IMR-90 (cell line): ENCODE results near the gene ERP44. TPM values are rescaled to one million over a fixed set of nuclear protein-coding genes. Genes with fewer than 3 reads are reported as not detected.

Experiments
- ATAC-seq: fragments of 200-7000 bp; cut with Tn5 transposase; 2 replicates; pipeline ENCODE4 v1.9.1; 2020; ENCODE audit warnings: low read depth, mild to moderate bottlenecking, moderate library complexity
- BruUV-seq: library from RNA; stranded (reverse); fragments of 400-500 nt; replicated peaks from 2 replicates; lab custom pipeline; 2021; lab: Mats Ljungman, UMichigan
- CTCF ChIA-PET: fragments of 300-600 bp; formaldehyde crosslinking; extraction: SDS; loops from one replicate; lab custom pipeline; 2021; ENCODE audit warnings: antibody characterized with exemption; lab: Yijun Ruan, JAX
- POLR2A ChIA-PET: fragments of 300-600 bp; sonication (Branson Sonifier 250); formaldehyde crosslinking; loops from one replicate; lab custom pipeline; 2022; ENCODE audit warnings: antibody characterized with exemption; ENCODE audit not compliant: unreplicated experiment; lab: Charles Lee
- DNase-seq: peaks from one replicate; pipeline ENCODE4 v3.0.0; 2013
- H2AFZ ChIP-seq: replicated peaks from 2 replicates; pipeline ENCODE3; 2013; ENCODE audit warnings: low read length, mild to moderate bottlenecking; ENCODE audit not compliant: poor library complexity
- H2AK5ac ChIP-seq: 2 replicates; pipeline ENCODE4 v1.6.1; 2013; ENCODE audit warnings: low read depth, low read length, inconsistent platforms
- H2AK9ac ChIP-seq: replicated peaks from 2 replicates; pipeline ENCODE3; 2013; ENCODE audit warnings: mild to moderate bottlenecking, low read depth, low read length, moderate library complexity; ENCODE audit not compliant: poor library complexity
- H2BK120ac ChIP-seq: 2 replicates; pipeline ENCODE4 v1.6.1; 2013; ENCODE audit warnings: low read depth, low read length, inconsistent platforms
- H2BK15ac ChIP-seq: 3 replicates; pipeline ENCODE4 v1.6.1; 2013; ENCODE audit warnings: low read depth, low read length, inconsistent platforms
- H2BK20ac ChIP-seq: 2 replicates; pipeline ENCODE4 v1.6.1; 2013; ENCODE audit warnings: low read depth, mild to moderate bottlenecking, inconsistent platforms, low read length, moderate library complexity
- H2BK5ac ChIP-seq: 2 replicates; pipeline ENCODE4 v1.6.1; 2013; ENCODE audit warnings: mild to moderate bottlenecking, low read depth, low read length, inconsistent platforms; ENCODE audit not compliant: poor library complexity, severe bottlenecking
- H3K14ac ChIP-seq: replicated peaks from 2 replicates; pipeline ENCODE4 v1.6.1; 2013; ENCODE audit warnings: low read depth, low read length, inconsistent platforms
- H3K18ac ChIP-seq: 2 replicates; pipeline ENCODE4 v1.6.1; 2013; ENCODE audit warnings: low read depth, low read length, control low read depth
- H3K23ac ChIP-seq: 2 replicates; pipeline ENCODE4 v1.6.1; 2013; ENCODE audit warnings: low read depth, low read length, inconsistent platforms
- H3K27ac ChIP-seq: 2 replicates; pipeline ENCODE4 v1.5.1; 2013; ENCODE audit warnings: mild to moderate bottlenecking, control low read depth, low read length; ENCODE audit not compliant: insufficient read depth
- H3K27me3 ChIP-seq: 2 replicates; pipeline ENCODE4 v1.6.1; 2013; ENCODE audit warnings: low read length; ENCODE audit not compliant: control insufficient read depth, insufficient read depth
- H3K36me3 ChIP-seq: 2 replicates; pipeline ENCODE4 v1.6.1; 2013; ENCODE audit warnings: low read length, mixed read lengths; ENCODE audit not compliant: control insufficient read depth, insufficient read depth
- H3K4ac ChIP-seq: 2 replicates; pipeline ENCODE4 v1.6.1; 2013; ENCODE audit warnings: low read depth, low read length, inconsistent platforms
- H3K4me1 ChIP-seq: 2 replicates; pipeline ENCODE4 v1.6.1; 2013; ENCODE audit warnings: low read length, mixed read lengths; ENCODE audit not compliant: control insufficient read depth, insufficient read depth
- H3K4me2 ChIP-seq: 2 replicates; pipeline ENCODE4 v1.6.1; 2013; ENCODE audit warnings: low read depth, mild to moderate bottlenecking, control low read depth, low read length, moderate library complexity
- H3K4me3 ChIP-seq: 2 replicates; pipeline ENCODE4 v1.5.1; 2013; ENCODE audit warnings: low read depth, mild to moderate bottlenecking, control low read depth, low read length, moderate library complexity; ENCODE audit not compliant: insufficient read depth
- H3K56ac ChIP-seq: 2 replicates; pipeline ENCODE4 v1.6.1; 2013; ENCODE audit warnings: low read length, inconsistent platforms; ENCODE audit not compliant: insufficient read depth; ENCODE audit errors: extremely low read depth
- H3K79me1 ChIP-seq, 2 experiments: 2 replicates each; pipeline ENCODE4 v1.6.1; 2013; ENCODE audit warnings: low read length in 2 of 2, inconsistent platforms in 1 of 2, low read depth in 1 of 2
- H3K9ac ChIP-seq: 2 replicates; pipeline ENCODE4 v1.6.1; 2013; ENCODE audit warnings: low read depth, low read length, control low read depth
- H3K9me1 ChIP-seq: 2 replicates; pipeline ENCODE4 v1.6.1; 2013; ENCODE audit warnings: low read length, inconsistent platforms; ENCODE audit not compliant: insufficient read depth
- H3K9me3 ChIP-seq: 2 replicates; pipeline ENCODE4 v1.6.1; 2013; ENCODE audit warnings: low read length; ENCODE audit not compliant: control insufficient read depth, insufficient read depth
- H4K20me1 ChIP-seq: 2 replicates; pipeline ENCODE4 v1.6.1; 2013; ENCODE audit warnings: low read length, inconsistent platforms; ENCODE audit not compliant: insufficient read depth
- H4K5ac ChIP-seq: 2 replicates; pipeline ENCODE4 v1.6.1; 2013; ENCODE audit warnings: mild to moderate bottlenecking, low read depth, low read length, control low read depth
- H4K8ac ChIP-seq, 2 experiments: 2 replicates each; pipeline ENCODE4 v1.6.1; 2013; ENCODE audit warnings: low read depth in 2 of 2, low read length in 2 of 2, control low read depth in 1 of 2, inconsistent platforms in 1 of 2
- H4K91ac ChIP-seq: 2 replicates; pipeline ENCODE4 v1.6.1; 2013; ENCODE audit warnings: low read depth, low read length, inconsistent platforms; ENCODE audit not compliant: insufficient read depth
- BHLHE40 ChIP-seq: fragments of 150-350 bp; IDR thresholded peaks from 2 replicates; pipeline ENCODE4 v1.6.1; 2016; ENCODE audit warnings: mild to moderate bottlenecking, low read depth, low read length
- CEBPB ChIP-seq: IDR thresholded peaks from 2 replicates; pipeline ENCODE4 v1.6.1; 2012; ENCODE audit warnings: low read depth, low read length, improper control_type of control experiment
- CHD1 ChIP-seq: IDR thresholded peaks from 2 replicates; pipeline ENCODE4 v1.6.1; 2012; ENCODE audit warnings: low read depth, low read length, improper control_type of control experiment
- FOS ChIP-seq: fragments of 150-350 bp; IDR thresholded peaks from 2 replicates; pipeline ENCODE4 v1.6.1; 2016; ENCODE audit warnings: low read depth, low read length
- MAFK ChIP-seq: IDR thresholded peaks from 2 replicates; pipeline ENCODE4 v1.6.1; 2012; ENCODE audit warnings: low read depth, low read length, improper control_type of control experiment
- MXI1 ChIP-seq: IDR thresholded peaks from 2 replicates; pipeline ENCODE4 v1.6.1; 2012; ENCODE audit warnings: low read depth, mild to moderate bottlenecking, low read length, moderate library complexity, borderline replicate concordance
- NFE2L2 ChIP-seq: fragments of 150-350 bp; IDR thresholded peaks from 2 replicates; pipeline ENCODE4 v1.6.1; 2016; ENCODE audit warnings: low read depth, mild to moderate bottlenecking, low read length
- RAD21 ChIP-seq: IDR thresholded peaks from 2 replicates; pipeline ENCODE4 v1.6.1; 2012; ENCODE audit warnings: low read length, improper control_type of control experiment
- RFX5 ChIP-seq: IDR thresholded peaks from 2 replicates; pipeline ENCODE4 v1.8.0; 2012; ENCODE audit warnings: low read depth, mild to moderate bottlenecking, low read length, moderate library complexity
- SMC3 ChIP-seq: fragments of 150-350 bp; IDR thresholded peaks from 2 replicates; pipeline ENCODE4 v1.6.1; 2016; ENCODE audit warnings: low read depth, mild to moderate bottlenecking, antibody characterized with exemption, low read length, moderate library complexity
- WGBS, 2 experiments: methylation state at CpG; one replicate each; pipeline versions ENCODE4 v1.1.5 to v1.1.7; 2013; ENCODE audit warnings: missing lambda C conversion rate in 2 of 2; ENCODE audit not compliant: insufficient read length in 1 of 2; ENCODE audit errors: extremely low coverage in 2 of 2; 5-methylcytosine and 5-hydroxymethylcytosine counted together
- dilution Hi-C: fragments of 300-500 bp; cut with HindIII; formaldehyde crosslinking; loops from one replicate; pipeline ENCODE4 v1.14.3; 2018; ENCODE audit warnings: low sequenced_read_pairs; ENCODE audit not compliant: unreplicated experiment
- in situ Hi-C: fragments of 300-500 bp; cut with MboI; formaldehyde crosslinking; loops from 3 replicates; pipeline ENCODE4 v1.14.3; 2019; ENCODE audit warnings: low sequenced_read_pairs, inconsistent platforms, mixed read lengths
- intact Hi-C: fragments of 100-400 bp; cut with micrococcal nuclease; formaldehyde crosslinking; loops from 2 replicates; pipeline ENCODE4 v1.10.0; 2022
- polyA plus RNA-seq, 3 experiments: library from polyadenylated mRNA; depleted of rRNA; stranded (reverse); fragments of >200 nt; gene quantifications; 2 replicates each; pipeline ENCODE4 v1.2.3, GENCODE V29; 2012; ENCODE audit warnings: low replicate concordance in 1 of 3
- total RNA-seq: library from RNA; depleted of rRNA; stranded (reverse); fragments of >200 nt; gene quantifications from 2 replicates; pipeline ENCODE4 v1.2.3, GENCODE V29; 2012
- TF ChIP-seq, protein P1 (sequence below): fragments of 150-350 bp; IDR thresholded peaks from 2 replicates; pipeline ENCODE4 v1.6.1; 2016; ENCODE audit warnings: low read depth, mild to moderate bottlenecking, low read length, moderate library complexity, borderline replicate concordance
- TF ChIP-seq, protein P2 (sequence below): fragments of 150-350 bp; IDR thresholded peaks from 2 replicates; pipeline ENCODE4 v1.6.1; 2017; ENCODE audit warnings: mild to moderate bottlenecking, antibody characterized with exemption, low read length, low read depth

The ERP44 gene
- total and polyA plus RNA-seq, 2 of the 4 experiments (the other 2 are of a cell fraction): 9.1 to 13.5 TPM

DNA sequence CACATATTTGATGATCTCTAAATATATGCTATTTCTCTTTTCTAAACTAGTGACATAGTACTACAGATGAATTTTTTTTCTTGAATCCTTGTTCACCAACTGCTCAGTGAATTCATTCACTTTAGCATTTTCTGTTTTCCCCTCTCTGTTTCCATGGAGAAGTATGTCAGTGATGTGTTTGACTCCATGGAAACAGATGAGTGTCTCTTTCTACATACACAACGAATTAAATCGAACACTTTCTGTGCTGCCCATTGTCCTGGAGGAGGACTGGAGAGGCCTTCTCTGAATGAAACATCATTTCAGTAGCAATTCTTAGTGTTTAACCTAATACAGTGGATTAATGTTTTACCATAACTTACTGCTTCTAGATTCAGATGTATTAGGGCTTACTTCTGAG is 9.8 kb upstream of the ERP44 start:
- Histone ChIP-seq H3K9me1 (peaks cover 9% of the 10 kb centered on the region; the same call in 1 of the 2 replicates), H3K4me2 (no peak overlapping the region), H4K20me1 (peaks cover 4% of the 10 kb centered on the region; the same call in 1 of the 2 replicates), H3K36me3 (peaks cover 13% of the 10 kb centered on the region), H4K5ac (no peak overlapping the region), H2AFZ (no peak overlapping the region), H3K4me1 (no peaks in the 10 kb centered on the region), H4K91ac (no peak overlapping the region), H4K8ac (no peak overlapping the region), H3K27me3 (no peaks in the 10 kb centered on the region), H3K56ac (no peak overlapping the region), H2BK5ac (no peak overlapping the region), H3K23ac (no peak overlapping the region), H3K27ac (no peak overlapping the region), H3K9ac (no peak overlapping the region), H3K18ac (no peak overlapping the region), H2AK5ac (no peak overlapping the region), H3K4ac (no peak overlapping the region), H3K9me3 (no peaks in the 10 kb centered on the region), H2AK9ac (no peak overlapping the region), H3K4me3 (no peak overlapping the region), H2BK120ac (no peak overlapping the region), H2BK15ac (no peak overlapping the region), H3K79me1 (peaks cover 6 to 24% of the 10 kb centered on the region in 2 experiments; a peak in 2 of 4 replicates), H3K14ac (no peak overlapping the region), H2BK20ac (no peak overlapping the region)
- no peak for ATAC-seq
- TF ChIP-seq RFX5 (no peak), MXI1 (no peak), CHD1 (no peak), FOS (no peak), CEBPB (no peak), RAD21 (no peak), SMC3 (no peak), BHLHE40 (no peak), MAFK (no peak), NFE2L2 (no peak)
- TF ChIP-seq, protein P1, sequence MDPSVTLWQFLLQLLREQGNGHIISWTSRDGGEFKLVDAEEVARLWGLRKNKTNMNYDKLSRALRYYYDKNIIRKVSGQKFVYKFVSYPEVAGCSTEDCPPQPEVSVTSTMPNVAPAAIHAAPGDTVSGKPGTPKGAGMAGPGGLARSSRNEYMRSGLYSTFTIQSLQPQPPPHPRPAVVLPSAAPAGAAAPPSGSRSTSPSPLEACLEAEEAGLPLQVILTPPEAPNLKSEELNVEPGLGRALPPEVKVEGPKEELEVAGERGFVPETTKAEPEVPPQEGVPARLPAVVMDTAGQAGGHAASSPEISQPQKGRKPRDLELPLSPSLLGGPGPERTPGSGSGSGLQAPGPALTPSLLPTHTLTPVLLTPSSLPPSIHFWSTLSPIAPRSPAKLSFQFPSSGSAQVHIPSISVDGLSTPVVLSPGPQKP: no peak
- TF ChIP-seq, protein P2, sequence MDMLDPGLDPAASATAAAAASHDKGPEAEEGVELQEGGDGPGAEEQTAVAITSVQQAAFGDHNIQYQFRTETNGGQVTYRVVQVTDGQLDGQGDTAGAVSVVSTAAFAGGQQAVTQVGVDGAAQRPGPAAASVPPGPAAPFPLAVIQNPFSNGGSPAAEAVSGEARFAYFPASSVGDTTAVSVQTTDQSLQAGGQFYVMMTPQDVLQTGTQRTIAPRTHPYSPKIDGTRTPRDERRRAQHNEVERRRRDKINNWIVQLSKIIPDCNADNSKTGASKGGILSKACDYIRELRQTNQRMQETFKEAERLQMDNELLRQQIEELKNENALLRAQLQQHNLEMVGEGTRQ: no peak
- no TSS peak for BruUV-seq
- dilution Hi-C loops: no loop called here
- CTCF ChIA-PET: interaction anchor here (0.6 kb wide), 2 partner anchors 47 to 128 kb away, joined by 3 read pairs; no protein-coding TSS in a partner anchor
- WGBS, 2 experiments: no CpG with 5 or more reads among the region's 2 CpGs
- no peak for DNase-seq
- in situ Hi-C loops: no loop called here
- intact Hi-C loops: no loop called here
- POLR2A ChIA-PET: no interaction called here
